HG02938 (cell line): ENCODE results near the gene UTF1.

Experiments
- ATAC-seq: cut with Tn5 transposase; IDR thresholded peaks from one replicate; pipeline ENCODE4 v1.9.1; 2021; ENCODE audit warnings: mild to moderate bottlenecking, moderate library complexity; ENCODE audit not compliant: unreplicated experiment

The UTF1 gene

DNA sequence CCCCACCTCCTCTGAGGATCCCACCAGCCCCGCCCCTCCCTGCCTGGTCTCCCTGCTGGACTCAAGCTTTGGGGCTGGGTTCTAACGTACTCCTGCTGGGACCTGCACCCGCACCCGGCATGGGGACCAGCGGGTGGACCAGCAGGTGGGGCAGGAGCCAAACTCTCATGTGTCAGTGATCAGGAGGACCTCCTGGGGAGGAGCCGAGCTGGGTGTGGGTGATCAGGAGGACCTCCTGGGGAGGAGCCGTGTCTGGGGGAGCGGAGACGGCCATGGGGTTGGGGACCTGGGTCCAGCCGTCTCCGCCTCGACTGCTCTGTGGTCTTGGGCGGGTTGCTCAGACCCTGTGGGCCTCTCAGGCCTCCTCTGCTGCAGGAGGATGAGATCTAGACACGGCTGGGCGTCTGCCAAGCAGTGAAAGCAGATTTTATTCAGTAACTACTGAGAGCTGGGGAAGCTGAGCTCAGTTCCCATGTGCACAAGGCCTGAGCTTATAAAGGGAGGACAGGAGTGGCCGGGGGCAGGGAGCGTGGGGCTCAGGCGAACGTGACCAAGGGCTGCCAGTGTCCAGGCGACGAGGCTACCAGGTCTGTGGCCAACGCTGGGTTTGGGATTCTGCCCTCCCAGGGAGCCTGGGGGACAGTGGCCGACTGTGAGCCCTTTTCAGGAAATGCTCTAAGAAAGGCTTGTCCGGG, 33.6 kb upstream of the UTF1 start:
- ATAC-seq, result no peak

DNA sequence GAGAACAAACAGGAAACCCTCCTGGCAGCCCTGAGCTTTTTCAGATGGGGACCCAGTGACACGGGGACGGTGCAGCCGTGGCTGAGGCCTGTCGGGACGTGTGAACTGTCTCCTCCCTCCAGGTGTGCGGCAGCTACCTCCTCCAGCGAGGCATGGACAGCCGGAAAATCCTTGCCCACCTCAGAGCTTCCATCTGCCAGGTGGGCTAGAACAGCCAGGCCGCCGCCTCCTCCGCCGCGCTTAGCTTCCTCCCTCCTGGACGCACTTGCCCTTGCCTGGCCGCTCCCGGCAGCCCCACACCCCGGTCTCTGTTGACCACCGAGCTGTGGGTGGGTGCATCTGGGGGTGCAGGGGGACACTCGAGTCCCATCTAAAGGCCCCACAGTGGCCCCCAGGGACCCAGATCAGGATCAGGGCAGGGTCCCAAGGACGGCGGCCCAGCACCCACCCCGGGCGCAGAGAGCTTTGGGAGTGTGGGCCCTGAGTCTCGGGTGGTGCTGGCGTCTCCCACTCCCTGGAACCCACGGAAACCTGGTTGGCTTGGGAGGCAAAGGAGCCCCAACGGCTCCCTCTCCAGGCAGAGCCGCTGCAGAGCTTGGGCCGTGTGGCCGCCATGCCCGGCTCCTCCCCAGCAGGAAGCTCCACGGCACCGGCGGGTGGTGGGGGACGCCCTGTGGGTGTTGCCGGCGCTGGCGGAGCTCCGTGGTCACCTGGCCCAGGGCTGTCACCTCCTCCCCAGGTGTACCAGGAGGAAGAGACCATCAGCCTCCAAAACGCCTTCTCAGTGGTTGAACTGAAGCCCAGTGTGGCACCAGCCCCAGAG, 32.9 kb upstream of the UTF1 start:
- no peak for ATAC-seq

DNA sequence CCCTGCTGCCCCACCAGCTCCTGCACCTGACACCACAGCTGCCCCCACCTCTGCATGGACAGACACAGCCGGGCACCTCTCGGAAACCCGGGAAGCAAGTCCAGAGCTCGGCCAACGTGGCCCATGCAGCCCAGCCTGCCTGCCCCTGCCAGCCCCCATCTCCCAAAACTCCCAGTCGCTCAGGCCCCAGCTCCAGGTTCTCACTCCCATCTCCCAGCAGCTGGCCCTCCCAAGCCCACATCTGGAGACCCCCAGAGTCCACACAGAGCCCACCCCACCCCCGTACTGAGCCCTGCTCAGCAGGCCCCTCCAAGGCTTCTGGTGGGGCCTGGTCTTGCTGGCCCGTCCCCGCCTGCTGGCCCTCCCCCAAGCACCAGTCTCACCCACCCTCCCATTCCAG, 32.2 kb upstream of the UTF1 start:
- ATAC-seq, result no peak

DNA sequence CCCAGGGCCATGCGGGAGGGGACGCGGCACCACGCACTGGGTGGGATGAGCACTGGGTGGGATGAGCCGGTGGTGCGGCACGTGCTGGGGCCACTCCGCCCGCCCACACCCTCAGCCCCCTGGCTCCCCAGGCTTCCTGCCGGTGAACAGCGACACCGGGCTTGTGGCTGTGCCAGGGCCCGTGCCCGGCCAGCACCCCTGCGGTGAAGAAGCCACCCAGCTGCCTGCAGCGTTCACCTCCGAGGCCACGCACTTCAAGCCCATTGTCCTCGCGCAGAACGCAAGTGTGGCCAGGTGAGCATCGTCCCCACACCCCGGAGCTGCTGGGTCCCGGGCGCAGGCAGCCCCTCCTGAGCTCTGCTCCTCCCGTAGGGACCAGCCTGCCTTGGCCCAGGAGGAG, 31.8 kb upstream of the UTF1 start:
- no peak for ATAC-seq

DNA sequence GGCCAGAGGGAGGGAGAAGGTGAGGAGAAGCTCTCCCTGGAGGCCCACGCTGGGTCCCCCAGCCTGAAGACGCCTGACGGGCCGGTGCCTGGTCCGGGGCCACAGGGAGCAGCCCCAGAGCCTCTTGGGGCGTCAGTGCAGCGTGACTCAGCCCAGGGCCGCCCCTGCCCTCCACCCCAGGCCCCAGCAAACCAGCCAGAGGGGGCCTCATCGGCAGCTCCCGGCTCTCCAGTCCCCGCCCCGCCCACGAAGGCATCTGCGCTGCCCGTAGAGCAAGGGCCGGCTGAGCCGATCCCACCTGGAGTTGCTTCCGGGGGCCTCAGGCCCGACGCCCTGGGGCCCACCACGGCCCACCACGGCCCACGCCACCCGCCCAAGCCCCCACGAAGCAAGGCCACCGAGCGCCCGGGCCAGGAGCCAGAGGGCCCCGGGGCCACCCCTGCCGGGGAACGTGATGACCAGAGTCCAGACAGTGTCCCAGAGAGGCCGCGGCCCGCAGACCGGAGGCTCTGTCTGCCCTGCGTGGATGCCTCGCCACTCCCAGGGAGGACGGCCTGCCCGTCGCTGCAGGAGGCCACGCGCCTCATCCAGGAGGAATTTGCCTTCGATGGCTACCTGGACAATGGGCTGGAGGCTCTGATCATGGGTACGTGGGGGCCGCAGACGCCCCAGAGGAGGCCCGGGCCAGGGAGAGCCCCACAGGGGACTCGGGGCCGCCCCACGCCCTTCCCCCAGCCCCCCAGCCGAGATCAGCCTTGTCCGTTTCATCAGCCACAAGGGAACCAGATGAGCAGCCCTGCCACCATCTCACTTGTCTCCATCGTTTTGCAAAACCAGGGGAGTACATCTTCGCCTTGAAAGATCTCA, 31.2 kb upstream of the UTF1 start:
- no peak for ATAC-seq

DNA sequence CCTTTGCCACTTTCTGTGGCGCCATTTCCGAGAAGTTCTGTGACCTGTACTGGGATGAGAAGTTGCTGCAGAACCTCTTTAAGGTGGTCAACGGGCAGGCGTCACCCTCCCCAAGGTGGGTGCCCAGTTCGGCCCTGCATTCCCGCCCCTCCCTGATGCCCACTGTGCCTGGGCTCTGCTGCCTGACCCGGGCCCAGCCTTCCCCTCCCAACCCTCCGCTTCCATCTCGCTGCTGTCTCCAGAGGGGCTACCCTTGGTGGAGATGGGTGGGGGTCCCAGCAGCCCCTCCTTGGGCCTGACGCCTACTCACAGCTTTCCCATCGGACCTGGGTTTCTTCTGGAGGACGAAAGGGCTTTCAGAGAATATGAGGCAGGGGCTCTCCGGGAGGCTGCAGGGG, 30.5 kb upstream of the UTF1 start:
- ATAC-seq, result no peak

DNA sequence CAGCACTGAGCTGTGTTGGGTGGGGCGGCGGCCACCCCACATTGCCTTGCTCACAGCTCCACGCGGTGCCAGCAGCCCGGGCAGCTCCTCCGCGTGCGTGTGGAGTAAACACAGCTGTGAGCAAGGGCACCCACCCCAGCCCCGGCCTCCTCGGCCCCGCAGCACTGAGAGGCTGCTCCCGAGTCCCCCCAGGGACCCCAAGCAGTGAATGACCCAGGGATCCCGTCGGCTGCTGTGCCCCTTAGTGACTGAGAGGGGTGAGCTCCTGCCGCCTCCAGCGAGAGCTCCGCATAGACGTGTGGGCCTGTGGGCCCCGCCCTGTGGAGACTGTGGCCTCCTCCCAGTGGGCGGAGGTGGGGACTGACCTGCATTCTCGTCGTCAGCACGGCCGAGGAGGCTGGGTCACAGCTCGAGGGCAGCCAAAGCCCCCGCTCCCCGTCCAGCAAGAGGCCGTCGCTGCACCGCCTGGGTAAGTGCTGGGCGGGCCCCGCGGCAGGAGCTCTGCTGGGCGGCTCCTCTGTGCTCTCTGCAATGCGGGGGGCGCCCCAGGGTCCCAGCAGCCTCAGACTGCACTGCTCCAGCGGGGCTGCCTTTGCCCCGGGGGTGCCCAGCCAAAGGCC, 29.9 kb upstream of the UTF1 start:
- no peak for ATAC-seq

DNA sequence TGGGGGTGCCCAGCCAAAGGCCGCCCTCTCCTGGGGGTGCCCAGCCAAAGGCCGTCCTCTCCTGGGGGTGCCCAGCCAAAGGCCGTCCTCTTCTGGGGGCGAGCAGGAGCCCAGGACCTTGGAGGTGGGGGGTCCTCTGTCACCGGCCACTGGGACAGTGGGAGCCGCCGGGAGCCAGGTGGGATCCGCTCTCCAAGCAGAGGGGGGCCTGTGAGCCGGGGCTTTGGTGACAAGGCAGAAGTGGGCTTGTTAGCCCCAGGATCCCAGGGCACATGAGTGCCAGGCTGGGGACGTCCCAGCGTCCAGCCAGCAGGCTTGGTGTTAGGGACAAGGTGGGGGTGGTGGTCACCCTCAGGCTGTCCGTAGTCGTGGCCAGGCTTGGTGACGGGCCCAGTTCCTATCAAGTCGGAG, 29.4 kb upstream of the UTF1 start:
- no peak for ATAC-seq

DNA sequence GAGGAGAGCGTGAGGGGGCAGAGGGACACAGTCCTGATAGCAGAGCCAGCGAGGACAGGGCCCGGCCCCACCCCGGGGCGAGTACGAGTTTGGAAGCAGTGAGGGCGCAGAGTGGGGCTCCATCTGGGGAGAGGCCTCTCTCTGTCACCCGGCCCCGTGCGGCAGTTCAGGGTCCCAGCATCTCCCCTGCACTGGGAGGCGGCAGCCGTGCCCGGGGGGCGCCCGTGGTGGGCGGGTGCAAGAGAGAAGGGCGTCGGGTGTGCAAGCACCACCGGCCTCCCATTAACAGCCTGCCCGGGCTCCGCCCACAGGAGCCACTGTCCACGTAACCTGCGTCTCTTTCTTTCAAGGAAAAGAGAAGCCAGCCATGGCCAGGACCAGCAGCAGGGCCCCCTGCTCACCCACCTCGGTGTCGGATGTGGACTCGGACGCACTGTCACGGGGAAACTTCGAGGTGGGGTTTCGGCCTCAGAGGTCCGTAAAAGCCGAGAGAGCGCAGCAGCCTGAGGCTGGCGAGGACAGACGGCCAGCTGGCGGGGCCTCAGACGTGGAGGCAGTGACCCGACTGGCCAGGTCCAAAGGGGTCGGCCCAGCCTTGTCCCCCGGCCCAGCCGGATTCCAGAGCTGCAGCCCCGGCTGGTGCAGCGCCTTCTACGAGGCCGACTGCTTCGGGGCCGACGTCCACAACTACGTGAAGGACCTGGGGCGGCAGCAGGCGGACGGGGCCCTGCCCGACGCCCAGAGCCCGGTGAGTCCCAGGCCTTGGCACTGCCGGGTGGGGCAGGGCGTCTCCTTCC, 28.7 kb upstream of the UTF1 start:
- ATAC-seq, result no peak

DNA sequence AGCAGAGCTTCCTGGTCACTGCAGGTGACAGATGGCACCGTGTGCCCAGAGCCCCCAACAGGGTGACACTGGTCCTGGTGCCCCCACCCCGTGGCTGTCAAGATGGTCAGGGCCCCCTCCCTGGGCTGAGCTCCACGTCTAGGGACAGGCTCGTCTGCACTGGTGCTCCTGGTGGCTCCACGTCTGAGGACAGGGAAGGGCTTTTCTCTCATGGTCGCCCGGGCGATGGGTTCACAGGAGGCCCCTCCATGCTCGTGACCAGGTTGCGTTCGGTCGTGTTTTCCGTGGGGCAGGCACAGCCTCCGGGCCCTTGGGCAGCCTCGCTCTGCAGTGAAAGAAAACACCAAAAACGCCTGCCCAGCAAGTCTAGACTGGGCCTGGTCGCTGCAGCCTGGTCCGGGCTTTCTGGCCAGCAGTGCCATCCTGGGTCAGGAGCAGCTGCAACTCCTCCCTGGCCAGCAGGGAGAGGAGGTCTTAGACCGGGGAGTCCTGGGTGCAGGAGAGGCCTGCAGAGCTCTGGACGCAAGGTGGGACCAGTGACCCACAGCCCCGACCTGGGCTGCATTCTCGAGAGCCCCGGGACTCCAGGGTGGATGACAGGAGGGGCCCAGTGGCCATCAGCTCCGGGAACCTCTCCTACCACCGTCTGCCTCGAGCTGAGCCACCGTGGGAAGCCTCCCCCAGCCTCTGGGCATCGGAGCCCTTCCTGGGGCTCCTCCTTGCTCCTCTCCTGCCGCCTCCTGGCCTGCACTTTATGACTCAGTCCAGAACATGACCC, 27.9 kb upstream of the UTF1 start:
- ATAC-seq, result no peak

DNA sequence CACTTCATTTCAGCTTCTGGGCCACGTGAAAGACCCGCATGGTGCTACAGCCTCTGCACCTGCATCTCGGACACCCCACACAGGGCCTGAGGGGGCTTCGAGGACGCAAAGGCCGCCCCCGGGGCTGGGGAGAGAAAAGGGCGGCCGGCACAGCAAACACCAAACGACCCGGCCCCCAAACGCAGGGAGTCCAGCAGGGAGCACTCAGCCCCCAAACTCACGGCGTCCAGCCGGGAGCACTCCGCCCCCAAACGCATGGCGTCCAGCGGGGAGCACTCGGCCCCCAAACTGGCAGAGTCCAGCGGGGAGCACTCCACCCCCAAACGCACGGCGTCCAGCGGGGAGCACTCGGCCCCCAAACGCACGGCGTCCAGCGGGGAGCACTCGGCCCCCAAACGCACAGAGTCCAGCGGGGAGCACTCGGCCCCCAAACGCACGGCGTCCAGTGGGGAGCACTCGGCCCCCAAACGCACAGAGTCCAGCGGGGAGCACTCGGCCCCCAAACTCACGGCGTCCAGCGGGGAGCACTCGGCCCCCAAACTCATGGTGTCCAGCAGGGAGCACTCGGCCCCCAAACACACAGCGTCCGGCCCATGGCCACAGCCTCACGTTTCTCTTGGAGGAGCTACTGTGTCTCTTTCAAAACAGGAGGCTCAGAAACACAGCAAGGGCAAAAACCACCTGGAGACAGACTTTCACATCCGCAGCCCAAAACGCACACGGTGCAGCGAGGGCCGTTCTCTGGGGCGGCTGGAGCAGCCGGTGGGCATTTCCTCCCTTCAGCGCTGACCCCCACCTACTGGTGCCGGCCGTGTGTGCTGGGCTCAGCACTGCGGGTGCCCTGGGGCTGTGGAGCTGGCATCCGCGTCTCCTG, 27.0 kb upstream of the UTF1 start:
- no peak for ATAC-seq

DNA sequence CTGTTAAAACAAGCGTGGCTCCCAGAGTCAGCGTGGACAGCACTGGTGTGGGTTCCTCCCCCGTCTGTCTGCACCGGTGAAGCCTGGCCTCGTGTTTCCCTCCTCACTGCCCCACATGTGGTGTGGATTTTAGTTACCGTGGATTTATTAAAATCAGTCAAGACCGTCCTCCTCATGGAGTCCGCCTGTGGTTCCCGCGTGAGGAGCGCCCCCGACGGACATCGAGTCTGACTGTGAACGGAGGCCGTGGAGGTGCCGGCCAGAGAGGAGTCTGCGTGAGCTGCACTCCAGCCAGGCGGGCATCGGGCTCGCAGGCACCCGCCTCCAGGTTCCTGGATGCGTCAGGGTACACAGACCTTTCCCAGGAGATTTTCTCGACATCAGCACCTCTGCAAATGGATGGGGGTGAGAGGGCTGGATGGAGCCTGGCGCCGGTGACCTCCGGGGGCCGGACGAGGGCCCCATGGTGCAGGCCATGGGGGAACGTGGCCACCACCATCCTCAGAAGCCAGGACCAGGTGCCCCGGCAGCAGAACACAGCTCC, 26.3 kb upstream of the UTF1 start:
- no peak for ATAC-seq

DNA sequence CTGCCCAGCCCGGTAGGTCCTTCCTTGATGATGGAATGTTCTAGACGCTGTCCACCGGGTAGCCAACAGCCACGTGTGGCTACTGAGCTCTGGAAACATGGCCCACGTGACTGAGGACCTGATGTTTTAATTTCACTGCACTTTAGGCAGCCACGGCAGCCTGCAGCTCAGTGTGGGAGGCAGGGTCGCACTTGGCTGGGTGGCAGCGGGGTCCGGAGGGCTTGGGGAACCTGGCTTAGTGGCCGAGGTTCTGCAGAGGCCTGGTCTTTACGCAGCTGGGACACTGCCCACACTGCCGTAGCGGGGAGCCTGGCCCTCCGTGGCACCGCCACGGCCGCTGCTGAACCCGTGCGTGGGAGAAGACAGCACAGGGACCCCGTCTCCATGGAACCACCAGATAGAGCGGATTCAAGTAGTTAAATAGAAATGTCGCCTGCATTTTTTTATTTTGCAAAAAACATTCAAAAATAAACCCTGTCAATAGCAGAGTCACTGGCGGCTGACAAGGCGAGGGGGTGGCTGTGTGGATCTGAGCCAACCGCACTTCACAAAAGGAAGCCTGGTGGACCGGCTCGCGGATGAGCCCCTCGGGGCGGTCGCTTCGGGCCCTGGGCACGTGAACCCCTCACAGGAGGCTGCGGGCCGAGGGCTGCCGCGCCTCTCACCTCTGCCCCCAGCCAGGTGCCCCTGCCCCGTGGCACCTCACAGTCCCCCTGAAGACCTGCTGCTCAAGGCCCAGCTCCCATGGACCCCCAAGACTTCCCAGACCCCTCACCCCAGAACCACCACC, 25.6 kb upstream of the UTF1 start:
- ATAC-seq, result no peak

DNA sequence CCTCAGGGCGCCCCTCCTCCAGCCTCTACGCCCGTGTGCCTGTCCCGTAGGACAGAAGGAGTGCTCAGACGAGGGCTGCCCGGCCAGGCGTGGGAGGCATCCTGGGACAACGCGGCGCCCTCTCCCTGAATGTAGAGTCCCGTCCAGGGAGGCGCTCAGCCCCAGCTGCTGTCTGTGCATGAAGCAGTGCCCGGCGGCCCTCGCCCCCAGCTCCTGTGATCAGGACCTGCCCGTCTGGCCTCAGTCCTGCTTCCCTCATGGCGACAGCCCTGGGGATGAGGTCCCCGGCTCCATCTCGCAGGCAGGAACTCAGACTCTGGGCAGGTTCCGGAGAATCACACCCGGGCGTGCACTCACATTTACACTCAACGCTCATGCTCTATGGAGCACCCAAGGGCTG, 24.9 kb upstream of the UTF1 start:
- no peak for ATAC-seq

DNA sequence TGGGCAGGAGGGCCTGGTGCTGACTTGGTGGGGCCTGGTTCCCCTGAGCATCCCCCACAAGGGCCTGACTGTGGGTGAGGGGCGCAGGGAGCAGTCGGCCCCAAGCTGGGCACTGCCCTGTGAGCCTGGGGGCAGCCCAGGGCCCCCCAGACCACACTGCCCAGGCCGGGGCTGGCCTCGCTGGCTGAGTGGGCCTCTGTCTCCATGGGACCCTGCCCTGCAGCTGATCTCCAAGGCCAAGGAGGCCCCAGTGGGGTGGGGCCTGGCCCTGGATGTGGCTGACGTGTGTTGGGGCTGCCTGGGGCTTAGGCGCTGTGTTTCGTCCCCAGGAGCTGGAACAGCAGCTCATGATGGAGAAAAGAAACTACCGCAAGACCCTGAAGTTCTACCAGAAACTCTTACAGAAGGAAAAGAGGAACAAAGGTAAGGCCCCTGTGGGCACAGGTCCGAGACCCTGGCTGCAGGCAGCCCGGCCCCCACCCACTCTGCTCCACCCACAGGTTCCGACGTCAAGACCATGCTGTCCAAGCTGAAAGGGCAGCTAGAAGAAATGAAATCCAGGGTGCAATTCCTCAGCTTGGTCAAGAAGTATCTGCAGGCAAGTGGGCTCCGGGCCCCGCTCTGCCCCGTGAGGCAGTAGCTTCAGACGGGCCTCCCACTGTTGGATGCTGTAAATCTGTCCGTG, 23.5 kb upstream of the UTF1 start:
- ATAC-seq, result no peak

DNA sequence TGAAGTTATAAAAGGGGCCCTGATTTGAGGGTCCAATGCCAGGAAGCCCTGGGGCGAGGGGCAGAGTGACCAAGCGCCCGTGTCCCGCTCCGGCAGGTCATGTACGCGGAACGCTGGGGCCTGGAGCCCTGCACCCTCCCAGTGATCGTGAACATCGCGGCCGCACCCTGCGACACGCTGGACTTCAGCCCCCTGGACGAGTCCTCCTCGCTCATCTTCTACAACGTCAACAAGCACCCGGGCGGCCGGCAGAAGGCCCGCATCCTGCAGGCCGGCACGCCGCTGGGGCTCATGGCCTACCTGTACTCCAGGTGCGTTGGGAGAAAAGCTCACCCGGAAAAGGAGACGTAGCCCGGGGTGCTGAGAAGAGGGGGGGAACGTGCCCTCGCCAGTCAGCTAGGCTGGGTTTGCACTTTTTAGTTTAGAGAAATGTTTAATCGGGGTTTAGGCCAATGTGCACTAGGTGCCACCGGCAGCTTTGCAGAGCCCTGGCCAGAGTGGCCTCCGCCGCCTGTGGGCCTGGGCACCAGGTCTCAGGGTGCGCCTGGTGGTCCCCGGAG, 22.9 kb upstream of the UTF1 start:
- ATAC-seq, result no peak

DNA sequence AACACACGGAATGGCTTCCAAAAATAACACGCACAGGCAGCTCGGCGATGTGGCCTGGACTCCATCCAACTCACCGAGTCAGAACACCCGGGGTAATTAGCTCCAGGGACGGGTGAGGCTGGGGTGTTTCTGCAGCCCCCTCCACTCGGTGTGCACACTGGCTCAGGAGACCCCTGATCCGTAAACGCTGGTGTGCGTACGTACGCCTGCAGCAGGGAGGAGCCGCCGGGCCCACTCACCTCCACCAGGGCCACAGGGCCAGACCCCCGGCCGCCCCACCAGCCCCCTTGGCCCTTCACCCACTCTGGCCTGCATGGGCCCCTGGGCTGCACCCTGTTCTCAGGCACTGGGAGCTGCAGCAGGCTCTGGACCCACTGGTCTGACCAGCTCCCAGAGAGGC, 22.4 kb upstream of the UTF1 start:
- ATAC-seq, result no peak
